Measurements from ENCODE around the gene NOM1.
A peak's percentile ranks its signal among the peaks of the same experiment; 100 is the strongest.

NOM1 gene

GRCh38 chr7:157021071-157021870 lies 71.8 kb downstream of the NOM1 start:
- Histone ChIP-seq H3K36me3 (ENCODE audit: control insufficient read depth in 1 of 2, insufficient read depth in 2 of 2, low read length in 2 of 2) (no peaks in the 10 kb centered on the region), H3K27me3 (ENCODE audit: low read depth, low read length) (peaks cover 77% of the 10 kb centered on the region), H3K27ac (ENCODE audit: low read length) (no peak overlapping the region), H3K4me1 (ENCODE audit: control insufficient read depth in 1 of 2, insufficient read depth in 2 of 2, low read length in 2 of 2) (peaks cover 0 to 39% of the 10 kb centered on the region in 2 donors), H3K9me3 (ENCODE audit: control insufficient read depth in 1 of 2, low read length in 2 of 2) (no peaks in the 10 kb centered on the region), H3K4me3 (ENCODE audit: low read depth in 1 of 2, low read length in 2 of 2) (peak overlapping the region in 1 of 2 donors; percentile 32)

- H3K4me3 ChIP-seq (ENCODE audit: low read depth in 1 of 2, low read length in 2 of 2), result no peak overlapping the region
- H3K27me3 ChIP-seq (ENCODE audit: low read depth, low read length), result peaks cover 70% of the 10 kb centered on the region
- no peaks in the 10 kb centered on the region for H3K36me3 ChIP-seq (ENCODE audit: control insufficient read depth in 1 of 2, insufficient read depth in 2 of 2, low read length in 2 of 2)
- no peaks in the 10 kb centered on the region for H3K9me3 ChIP-seq (ENCODE audit: control insufficient read depth in 1 of 2, low read length in 2 of 2)
- no peak overlapping the region for H3K27ac ChIP-seq (ENCODE audit: low read length)
- H3K4me1 ChIP-seq (ENCODE audit: control insufficient read depth in 1 of 2, insufficient read depth in 2 of 2, low read length in 2 of 2), result peaks cover 0 to 39% of the 10 kb centered on the region in 2 donors
These were observed 72.6 kb downstream of the NOM1 start for GRCh38 chr7:157021871-157022680.

Data from muscle layer of duodenum (tissue), 2 donors.